Bone marrow (tissue), 2 donors: ENCODE data around the gene PXMP2.
"Not testable (repeated sequence)": the region's sequence is repeated elsewhere in the genome, so short reads cannot be mapped to it uniquely, and the experiment has no call there.

ENCODE experiments used
- DNase-seq, 2 donors: peaks; one replicate each; lab custom pipeline; 2025; lab: John Stamatoyannopoulos, UW

PXMP2 gene

DNA sequence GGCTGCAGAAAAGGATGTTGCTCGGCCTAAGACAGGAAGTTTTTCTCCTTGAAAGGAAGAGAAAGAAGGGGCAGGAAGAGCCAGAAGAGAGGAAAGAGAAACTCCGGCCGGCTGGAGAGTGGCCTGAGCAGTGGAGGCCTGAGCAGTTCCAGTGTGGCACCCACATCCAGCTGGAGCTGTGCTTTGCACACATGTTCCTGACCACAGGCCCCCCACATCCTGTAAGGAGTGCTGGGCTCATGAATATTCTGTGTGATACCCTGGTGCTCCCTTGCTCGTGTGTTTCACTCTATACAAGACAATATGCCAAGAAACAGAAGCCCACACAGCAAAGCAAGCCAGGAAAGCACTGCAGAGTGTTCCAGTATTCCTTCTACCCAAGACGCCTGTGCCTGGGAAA lies 27.3 kb upstream of the PXMP2 start:
- DNase-seq = no peak

DNA sequence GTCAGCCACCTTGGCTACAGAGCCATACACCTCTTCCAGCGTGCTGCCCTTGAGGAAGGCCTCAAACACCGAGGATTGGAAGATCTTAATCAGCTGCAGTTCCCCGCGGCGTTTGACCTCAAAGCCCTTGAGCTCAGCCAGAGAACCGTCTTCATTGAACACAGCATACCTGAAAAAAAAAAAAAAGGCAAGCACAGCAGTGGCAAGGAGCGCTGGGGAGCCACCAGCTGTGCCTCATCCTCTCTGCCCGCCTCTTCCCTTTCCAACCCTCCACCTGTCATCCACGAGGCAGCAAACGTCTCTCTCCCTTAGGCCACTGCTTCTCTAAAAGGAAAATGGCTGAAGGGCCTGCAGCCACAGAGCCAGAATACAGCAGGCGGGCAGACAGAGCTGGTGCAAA lies 26.4 kb upstream of the PXMP2 start:
- DNase-seq = no peak

DNA sequence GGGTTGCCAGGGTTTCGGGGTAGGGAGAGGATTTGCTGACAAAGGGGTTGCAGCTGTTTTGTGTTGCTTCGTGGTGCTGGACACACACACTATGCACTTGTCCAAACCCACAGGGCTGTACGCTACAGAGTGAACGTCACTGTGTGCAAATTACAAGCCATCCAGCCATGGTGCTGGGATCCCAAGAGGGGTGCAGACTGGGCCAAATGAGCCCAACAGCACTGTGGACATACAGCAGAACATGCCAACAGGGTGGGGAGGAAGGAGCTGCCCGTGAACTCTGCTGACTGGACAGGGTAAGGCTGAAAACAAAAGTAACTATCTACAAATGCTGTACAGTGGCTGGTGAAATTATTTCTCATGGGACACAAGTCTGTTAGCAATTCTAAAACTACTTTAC lies 25.4 kb upstream of the PXMP2 start:
- DNase-seq = no peak

DNA sequence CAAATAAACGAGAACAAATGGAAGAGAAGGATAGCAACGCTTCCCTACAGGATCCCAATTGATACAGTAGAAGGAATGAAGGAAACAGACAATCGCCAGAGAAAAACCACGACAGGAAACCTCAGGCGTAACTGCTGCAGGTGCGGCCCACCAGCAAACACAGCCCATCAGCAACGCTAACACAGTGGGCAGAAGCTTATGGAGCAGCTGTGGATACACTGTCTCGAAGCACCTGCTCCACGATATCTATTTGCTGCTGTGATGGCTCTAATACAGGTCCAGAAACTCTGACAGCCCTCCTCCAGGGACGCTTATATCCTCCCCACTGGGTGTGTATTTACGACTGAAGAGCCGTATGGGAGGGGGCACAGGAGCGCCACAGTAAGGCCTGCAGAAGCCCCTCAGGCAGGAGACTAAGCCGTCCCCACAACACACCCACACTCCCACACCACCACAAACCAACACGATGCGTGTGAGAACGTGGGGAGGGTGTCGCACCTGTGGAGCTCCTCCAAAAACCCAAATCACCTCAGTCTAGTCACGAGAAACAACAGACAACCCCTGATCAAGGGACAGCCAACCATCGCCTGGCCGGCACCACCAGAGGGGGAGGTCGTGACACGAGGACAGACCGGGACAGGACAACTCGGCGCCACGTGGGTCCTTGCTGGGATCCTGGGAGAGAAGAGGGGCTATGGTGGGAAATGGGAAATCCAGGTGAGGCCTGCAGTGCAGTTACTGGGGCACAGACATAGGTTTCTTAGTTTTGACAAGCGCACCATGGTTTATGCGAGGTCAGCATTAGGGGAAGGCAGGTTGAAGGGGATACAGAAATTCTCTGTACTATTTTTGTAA lies 24.3 kb upstream of the PXMP2 start:
- DNase-seq = no peak

DNA sequence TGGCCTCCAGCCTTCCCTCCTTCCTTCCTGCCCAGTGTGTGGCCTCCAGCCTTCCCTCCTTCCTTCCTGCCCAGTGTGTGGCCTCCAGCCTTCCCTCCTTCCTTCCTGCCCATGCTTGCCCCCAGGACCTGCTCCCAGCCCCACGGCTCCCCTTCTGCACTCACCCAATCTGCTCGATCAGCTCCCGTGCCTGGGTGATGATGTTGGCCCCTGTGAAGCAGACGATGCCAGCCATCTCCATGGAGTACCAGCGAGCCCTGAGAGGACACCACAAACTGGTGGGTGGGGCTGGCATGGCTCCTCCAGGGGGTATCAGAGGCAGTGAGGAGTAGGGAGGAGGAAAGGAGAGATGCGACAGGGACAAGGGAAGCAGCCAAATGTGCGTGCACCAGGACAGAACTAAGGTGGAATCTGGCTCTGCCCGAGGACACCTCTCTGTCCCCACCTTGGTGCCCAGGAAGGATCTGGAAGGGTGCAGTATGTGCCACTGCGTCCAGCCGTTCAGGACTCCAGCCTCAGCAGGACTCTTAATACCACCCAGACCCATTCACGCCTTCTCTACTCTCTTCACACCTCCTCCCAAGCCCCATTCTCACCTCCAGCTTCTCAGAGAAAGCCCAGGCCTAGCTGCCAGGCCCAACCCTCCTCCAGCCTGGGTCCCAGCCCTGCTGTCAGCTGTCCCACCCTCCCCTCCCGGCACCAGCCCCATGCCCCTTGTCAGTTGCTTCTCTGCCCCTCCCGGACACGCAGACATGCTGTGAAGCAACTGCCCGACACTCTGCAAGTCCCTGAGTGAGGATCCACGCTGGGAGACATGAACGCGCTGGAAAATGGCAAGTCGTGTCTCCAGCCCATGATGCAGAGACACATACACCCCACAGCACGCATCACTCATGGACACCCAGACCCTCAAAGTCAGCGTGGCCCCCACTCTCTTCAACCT lies 22.9 kb upstream of the PXMP2 start:
- no peak for DNase-seq

DNA sequence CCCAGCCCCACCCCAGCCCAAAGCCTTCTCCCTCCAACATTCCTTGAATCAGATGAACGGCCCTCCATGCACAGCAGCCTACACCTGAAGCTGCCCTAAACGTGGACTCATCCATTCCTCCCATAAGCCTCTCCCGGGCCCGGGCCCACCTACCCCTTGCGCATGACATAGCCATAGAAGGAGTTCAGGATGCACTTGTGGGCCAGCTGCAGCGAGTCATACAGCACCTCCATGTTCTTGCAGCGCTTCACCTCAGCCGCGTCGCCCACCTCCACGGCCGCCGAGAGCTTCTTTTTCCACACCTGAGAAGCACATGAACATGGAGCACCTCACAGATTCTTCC lies 22.3 kb upstream of the PXMP2 start:
- no peak for DNase-seq

DNA sequence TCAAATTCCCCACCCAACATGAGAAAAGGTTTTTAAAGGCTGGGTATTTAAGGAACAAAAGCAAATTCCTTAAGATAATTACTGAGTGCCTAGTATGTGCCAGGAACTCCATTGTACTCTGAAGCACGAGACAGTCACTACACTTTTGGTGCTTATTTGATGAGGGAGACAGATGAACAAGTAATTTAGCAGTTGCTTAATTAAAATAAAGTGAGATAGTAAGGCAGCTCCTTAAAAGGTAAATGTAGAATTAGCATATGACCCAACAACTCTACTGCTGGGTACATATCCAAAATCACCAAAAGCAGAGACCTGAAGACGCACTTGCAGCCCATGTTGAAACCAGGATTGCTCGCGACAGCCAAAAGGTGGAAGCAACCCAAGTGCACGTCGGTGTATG lies 21.6 kb upstream of the PXMP2 start:
- DNase-seq = no peak

DNA sequence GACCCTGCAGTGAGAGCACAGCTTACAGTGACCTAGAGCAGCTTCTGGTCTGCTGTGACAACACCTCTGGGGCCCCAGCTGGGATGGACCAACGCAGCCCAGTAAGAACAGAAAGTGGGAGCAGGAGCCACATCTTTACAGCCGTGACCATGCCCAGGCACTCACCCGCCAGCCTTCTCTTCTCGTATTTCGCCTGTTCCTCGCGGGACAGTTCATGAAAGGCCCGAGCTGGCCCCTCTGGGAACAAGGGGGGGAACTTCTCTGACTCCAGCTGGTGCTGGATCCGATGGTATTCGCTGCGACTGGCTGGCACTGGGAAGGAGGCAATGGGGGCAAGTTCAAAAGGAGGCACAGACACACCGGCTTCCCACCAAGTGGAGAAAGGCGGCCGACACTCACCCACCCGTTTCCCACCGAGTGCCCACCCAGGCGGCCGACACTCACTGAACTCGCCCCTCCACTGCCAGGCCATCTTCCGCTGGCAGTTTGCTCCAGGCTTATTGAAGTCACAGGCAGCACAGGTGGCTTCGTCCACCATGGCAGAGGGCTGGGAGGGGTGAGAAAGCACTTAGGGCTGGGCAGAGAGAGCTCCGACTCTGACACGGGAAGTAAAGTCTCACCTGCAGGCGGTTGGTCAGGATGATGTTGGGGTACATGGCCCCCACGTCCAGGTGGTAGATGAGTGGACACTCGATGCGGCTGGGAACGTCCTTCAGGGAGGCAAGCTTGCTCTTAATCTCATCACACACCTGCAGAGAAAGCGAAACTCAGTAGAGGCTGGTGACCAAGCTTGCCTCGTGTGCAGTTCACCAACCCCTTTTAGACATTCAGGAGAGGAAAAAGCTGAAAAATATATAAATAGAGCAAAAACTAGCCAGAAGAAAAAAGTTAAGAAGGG lies 18.9 kb upstream of the PXMP2 start:
- no peak for DNase-seq

DNA sequence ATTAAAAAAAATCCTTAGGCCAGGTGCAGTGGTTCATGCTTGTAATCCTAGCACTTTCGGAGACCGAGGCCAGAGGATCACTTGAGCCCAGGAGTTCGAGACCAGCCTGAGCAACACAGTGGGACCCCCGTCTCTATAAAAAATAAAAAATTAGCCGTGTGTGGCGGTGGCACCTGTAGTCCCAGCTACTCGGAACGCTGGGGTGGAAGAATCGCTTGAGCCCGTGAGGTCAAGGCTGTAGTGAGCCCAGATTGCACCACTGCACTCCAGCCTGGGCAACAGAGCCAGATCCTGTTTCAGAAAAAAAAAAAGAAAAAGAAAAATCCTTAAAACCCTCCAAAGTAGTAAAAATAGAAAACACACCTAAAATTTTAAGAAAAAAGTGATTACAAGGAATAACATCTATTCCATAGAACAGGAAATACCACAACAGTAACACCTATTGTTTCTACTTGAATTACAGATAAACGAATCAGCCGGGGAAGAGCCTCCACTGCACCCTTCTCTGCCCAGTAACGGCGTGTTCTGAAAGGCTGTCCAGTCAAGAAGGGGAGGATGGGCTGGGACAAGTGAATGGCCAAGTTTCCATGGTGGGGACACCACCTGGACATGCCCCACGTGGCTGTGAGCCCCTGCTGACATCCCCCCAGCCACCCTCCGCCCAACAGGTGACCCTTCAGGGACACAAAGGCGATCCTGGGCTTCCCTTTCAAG lies 18.1 kb upstream of the PXMP2 start:
- no peak for DNase-seq

DNA sequence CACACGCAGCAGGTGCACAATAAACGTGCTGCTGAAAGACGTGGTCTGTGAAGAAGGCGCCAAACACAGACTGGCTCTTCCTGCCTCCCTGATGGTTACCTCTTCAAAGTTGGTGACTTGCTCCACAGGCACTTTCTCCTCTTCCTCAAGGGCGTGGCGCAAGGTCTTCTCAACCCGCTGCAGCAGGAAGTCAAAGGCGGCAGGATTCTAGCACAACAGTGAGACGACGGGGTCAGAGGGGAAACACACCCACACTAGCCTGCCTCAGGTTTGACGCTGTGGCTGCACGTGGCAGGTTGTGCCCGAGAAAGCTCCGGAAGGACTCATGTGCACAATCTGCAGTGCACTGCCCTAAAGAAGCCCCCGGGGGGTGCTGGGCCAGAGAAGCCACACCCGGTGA lies 15.3 kb upstream of the PXMP2 start:
- no peak for DNase-seq

DNA sequence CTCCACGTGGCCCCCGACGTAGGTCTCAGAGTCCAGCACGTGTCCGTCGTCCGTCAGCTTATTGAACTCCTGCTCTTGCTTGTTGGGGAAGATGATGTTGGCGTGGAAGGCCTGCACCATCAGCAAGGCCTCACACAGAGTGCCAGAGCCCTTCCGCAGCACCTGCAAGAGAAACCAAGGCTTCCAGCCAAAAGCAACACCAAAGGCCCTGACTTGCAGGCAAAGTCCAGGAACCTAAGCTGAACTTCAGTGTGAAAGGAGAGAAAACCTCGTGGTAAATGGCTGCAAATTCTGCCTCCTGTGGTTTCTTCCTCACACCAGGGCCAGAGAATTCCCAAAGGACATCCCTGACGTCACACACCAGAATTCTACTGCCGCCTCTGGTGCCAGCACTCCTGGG lies 14.7 kb upstream of the PXMP2 start:
- no peak for DNase-seq

DNA sequence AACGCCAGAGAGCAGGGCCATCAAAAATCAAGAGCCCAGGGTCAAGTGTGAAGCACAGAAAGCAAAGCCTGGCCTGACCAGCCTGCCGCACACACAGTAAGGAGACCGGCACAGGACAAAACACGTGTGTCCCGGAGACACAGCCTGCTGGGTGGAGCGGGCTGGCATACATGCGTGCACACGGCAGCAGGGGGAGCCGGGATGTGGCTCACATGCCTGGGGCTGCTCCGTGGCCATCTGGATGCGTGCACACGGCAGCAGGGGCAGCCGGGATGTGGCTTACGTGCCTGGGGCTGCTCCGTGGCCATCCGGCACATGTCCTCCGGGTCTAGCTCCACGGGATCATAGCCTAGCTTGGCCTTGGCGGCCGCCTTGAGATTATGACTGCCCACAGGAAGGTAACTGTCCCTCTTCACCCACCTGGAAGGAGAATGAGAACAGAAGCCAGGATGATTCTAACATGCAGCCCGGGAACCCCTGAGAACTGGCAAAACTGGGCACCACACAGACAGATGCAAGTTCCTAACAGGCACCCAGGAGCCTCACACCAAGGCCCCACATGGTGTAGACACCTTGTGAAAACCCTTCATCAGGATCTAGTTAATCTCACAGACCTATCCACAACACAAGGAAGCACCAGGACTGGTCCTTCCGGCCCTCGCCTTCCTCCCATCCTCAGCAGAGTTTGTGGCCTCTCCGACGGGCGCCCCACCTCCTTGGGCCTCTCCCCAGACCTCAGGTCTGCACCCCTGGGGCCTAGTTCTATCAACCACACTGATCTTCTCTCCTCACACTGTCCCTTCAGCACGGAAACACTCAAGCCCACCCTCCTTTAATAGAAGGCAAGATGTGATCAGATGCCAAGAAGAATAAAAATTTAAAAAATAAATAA lies 13.9 kb upstream of the PXMP2 start:
- DNase-seq = no peak

DNA sequence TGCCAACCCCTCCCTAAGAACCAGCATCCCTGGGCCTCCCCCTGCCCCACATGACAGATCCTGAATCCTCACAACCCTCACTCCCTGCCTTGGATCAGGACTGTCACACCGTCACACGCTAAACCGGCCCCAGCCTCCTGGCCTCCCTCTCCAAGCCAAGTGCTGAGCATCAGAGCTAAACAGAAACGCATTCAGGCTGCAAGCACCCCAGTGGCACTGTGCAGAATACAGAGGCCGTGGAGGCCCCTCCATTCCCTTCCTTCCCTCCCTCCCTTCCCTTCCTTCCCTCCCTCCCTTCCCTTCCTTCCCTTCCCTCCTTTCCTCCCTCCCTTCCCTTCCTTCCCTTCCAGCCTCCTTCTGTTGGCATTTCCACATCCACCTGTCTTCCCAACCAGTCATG lies 12.8 kb upstream of the PXMP2 start:
- DNase-seq = no peak

DNA sequence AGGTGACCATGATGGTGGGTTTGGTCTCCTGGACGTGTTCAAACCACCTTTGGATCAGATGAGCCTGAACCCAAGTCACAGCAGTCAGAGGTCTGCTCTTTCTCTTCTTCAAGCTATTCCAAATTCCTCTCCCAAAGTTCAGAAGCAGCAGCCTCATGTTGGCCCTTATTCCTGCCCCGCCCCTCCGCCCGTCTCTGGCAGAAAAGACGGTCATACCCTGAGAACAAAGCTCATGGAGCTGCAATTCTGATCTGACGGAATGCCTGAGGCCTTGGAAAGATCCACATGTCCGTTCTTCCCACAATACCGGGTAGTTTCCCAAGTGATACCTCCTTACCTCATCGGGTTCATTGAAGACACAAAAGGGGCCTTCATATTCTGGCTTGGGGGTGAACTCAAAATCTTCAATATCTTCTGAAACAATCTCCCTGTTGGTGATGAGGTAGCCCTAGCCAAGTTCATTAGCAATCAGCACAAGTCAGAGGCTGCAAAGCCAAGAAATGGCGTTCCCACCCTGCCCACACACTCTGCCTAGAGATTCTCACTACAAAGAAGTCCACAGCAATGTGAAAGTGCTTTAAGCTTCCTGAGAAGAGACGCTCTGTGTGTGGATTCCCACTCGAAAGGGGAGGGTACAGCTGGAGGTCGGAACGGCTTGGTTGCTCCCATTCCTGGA lies 11.5 kb upstream of the PXMP2 start:
- no peak for DNase-seq

DNA sequence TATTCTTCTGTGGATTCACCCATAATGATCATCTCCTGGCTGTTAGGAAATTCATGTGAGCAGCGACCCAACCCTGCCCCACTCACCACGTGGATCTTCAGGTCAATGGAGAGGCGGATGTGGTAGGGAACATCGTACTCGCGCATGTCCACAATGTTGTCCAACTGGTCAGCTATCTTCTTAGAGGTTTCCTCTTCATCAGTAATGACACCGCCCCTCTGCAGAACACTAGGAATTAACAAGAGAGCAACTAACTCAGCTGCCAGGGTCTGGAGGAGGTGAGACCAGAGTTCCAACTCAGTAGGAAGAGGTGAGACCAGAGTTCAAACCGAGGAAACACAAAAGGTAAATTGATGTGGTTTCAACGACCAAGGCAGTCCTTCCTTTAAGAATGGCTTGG lies 9.9 kb upstream of the PXMP2 start:
- DNase-seq = no peak

DNA sequence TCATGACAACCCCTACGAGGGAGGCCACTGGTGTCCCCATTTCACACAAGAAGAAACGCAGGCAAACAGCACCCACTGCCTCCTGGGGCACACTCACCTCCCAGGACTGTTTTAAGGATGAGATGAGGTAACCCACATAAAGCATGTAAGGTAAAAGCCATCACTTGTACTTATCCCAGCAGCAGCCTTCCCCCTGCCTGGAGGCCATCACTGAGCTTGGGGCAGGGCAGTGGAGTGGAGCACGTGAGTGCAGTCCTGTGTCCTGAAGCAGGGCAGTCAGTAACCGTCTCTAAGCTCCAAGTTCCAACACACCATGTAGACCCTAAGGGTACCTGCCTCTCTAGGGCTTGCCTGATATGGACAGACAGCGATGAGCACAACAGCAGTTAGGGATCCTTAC lies 2.0 kb upstream of the PXMP2 start:
- no peak for DNase-seq

DNA sequence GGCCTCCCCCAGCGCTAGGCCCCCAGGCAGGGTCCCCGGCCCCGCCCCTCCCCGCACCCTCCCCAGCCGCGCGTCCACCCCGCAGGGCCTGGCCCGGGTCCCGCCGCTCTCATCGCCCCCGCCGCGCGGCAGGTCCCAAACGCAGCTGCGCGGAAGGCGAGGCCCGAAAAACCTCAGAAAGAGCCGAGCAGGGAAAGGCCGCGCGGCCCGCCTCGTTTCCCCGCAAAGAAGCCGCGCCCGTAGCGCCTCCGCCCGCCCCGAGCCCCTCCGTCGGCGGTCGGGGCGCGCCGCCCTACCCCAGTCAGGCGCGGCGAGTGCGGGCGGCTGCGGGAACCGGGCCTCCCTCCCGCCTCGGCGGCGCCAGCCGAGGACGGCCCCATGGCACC lies 569 bp upstream of the PXMP2 start:
- no peak for DNase-seq

DNA sequence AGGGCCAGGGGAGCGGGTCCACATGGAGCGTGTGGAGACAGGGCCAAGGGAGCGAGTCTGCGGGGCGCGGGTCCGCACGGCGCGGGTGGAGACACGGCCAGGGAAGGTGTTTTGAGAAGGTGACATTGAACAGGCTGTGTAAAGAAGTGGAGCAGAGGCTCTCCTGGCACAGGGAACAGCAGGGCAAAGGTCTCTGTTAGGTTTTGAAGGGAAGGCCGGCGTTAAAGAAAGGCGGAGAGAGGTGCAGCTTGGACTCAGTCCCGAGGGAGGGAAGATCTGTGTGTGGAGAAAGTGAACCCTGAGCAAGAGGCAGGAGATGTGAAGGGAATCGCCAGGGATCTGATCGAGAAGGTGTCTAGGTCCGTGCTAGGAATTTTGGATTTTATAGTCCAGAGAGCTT lies 1.8 kb downstream of the PXMP2 start:
- DNase-seq = no peak

DNA sequence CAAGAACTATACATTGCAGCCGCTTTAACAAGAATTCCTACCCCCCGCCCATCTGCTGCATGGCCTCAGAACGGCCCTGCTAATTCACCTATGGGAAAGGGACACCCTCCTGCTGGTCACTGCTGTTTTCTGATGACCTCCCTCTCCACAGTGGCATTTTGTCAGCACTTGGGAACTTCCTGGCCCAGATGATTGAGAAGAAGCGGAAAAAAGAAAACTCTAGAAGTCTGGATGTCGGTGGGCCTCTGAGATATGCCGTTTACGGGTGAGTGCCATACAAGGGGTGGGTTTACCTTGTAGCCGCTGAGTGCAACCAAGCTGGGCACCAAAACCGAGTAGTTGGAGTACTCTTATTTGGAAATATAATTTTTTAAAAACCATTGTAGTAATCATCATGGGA lies 2.7 kb downstream of the PXMP2 start:
- DNase-seq = no peak

DNA sequence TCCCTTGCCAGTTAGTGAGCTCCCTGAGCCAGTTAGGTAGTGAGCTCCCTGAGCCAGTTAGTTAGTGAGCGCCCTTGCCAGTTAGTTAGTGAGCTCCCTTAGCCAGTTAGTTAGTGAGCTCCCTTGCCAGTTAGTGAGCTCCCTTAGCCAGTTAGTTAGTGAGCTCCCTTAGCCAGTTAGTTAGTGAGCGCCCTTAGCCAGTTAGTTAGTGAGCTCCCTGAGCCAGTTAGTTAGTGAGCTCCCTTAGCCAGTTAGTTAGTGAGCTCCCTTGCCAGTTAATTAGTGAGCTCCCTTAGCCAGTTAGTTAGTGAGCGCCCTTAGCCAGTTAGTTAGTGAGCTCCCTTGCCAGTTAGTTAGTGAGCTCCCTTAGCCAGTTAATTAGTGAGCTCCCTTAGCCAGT lies 4.6 kb downstream of the PXMP2 start:
- not testable (repeated sequence) for DNase-seq
